NCI-H187 (cell line): ENCODE results near the gene MPND.

Experiments used
- DNase-seq, 2 experiments: peaks; one replicate each; lab custom pipeline; 2025; lab: John Stamatoyannopoulos, UW

Gene MPND

GRCh38 chr19:4366666-4367335 lies 23.4 kb downstream of the MPND start:
- no peak for DNase-seq

- DNase-seq, result no peak
Observed at GRCh38 chr19:4367336-4367723, 24.0 kb downstream of the MPND start.

- no peak for DNase-seq
Observed at GRCh38 chr19:4367781-4368127, 24.4 kb downstream of the MPND start.

GRCh38 chr19:4368128-4368820 lies 24.9 kb downstream of the MPND start:
- no peak for DNase-seq

GRCh38 chr19:4369109-4369887 lies 25.9 kb downstream of the MPND start:
- no peak for DNase-seq

- no peak for DNase-seq
Observed at GRCh38 chr19:4369888-4370260, 26.5 kb downstream of the MPND start.

- no peak for DNase-seq
Observed at GRCh38 chr19:4370418-4371041, 27.2 kb downstream of the MPND start.

- no peak for DNase-seq
Observed at GRCh38 chr19:4371247-4372164, 28.1 kb downstream of the MPND start.

GRCh38 chr19:4372165-4373012 lies 29.0 kb downstream of the MPND start:
- no peak for DNase-seq

- no peak for DNase-seq
Observed at GRCh38 chr19:4373013-4373367, 29.6 kb downstream of the MPND start.

GRCh38 chr19:4373601-4374497 lies 30.5 kb downstream of the MPND start:
- no peak for DNase-seq

- DNase-seq, result no peak
Observed at GRCh38 chr19:4374498-4375163, 31.3 kb downstream of the MPND start.

- DNase-seq, result no peak
Observed at GRCh38 chr19:4375164-4376027, 32.0 kb downstream of the MPND start.

- DNase-seq, result no peak
Observed at GRCh38 chr19:4376028-4376670, 32.8 kb downstream of the MPND start.

- DNase-seq, result no peak
Observed at GRCh38 chr19:4376671-4376990, 33.3 kb downstream of the MPND start.

- no peak for DNase-seq
Observed at GRCh38 chr19:4376991-4377781, 33.8 kb downstream of the MPND start.

- DNase-seq, result no peak
Observed at GRCh38 chr19:4378886-4379285, 35.5 kb downstream of the MPND start.
